ENCODE data around the gene WWOX. TPM values are rescaled to one million over a fixed set of nuclear protein-coding genes. Genes with fewer than 3 reads are reported as not detected.

WWOX gene
- total RNA-seq, 1 experiment from 2014 or later = 15.6 TPM

DNA sequence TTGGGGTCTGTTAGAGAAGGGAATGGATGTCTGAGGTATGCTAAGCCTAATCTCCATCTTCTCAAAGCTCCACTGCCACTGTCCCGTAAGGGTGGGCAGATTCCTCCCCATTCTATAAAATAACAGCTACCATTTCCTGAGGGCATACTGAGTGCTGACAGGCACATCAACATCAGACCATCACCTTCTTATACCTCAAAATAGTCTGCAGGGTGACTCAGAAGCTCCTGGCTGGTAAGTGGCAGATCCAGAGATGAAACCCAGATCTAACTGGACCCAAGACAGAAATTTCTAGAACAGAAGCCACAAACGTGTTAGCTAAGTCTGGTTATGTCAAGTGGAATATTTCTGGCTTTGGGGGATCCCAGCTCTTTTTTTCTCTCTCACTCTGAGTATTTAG lies 548.0 kb downstream of the WWOX start:
- Histone ChIP-seq H3K27ac (ENCODE audit: insufficient read length, low read depth, low read length) (no peak overlapping the region), H3K23ac (ENCODE audit: insufficient read length, low read depth, low read length) (no peak overlapping the region), H4K8ac (replicated peaks; ENCODE audit: insufficient read length, low read depth, low read length) (no peak overlapping the region), H3K4me2 (ENCODE audit: insufficient read depth, insufficient read length, low read length) (no peak overlapping the region), H2BK15ac (ENCODE audit: low read depth, low read length) (0 out of 2 replicates have a peak overlapping the region, but pooled peaks have one; percentile 24), H3K79me1 (ENCODE audit: insufficient read depth, low read depth, low read length, poor library complexity, severe bottlenecking) (no peaks in the 10 kb centered on the region), H3K9me3 (ENCODE audit: control insufficient read depth, low read depth, low read length) (no peaks in the 10 kb centered on the region), H2BK5ac (ENCODE audit: insufficient read length, low read length) (no peak overlapping the region), H4K5ac (ENCODE audit: insufficient read length, low read depth, low read length) (no peak overlapping the region), H3K4me1 (ENCODE audit: insufficient read depth, low read length) (no peaks in the 10 kb centered on the region; the same call in 1 of the 2 replicates), H2BK20ac (ENCODE audit: low read depth, low read length, poor library complexity, severe bottlenecking) (no peak overlapping the region), H2AFZ (ENCODE audit: low read length) (no peak overlapping the region), H3K79me2 (ENCODE audit: insufficient read depth, low read length) (no peaks in the 10 kb centered on the region), H3K4ac (ENCODE audit: low read depth, low read length) (no peak overlapping the region), H3T11ph (ENCODE audit: low read length) (no peak overlapping the region), H3K18ac (ENCODE audit: insufficient read length, low read depth, low read length) (no peak overlapping the region), H2BK12ac (ENCODE audit: insufficient read length, low read depth, low read length) (no peak overlapping the region), H3K14ac (ENCODE audit: insufficient read depth, low read length) (no peak overlapping the region), H2BK120ac (ENCODE audit: low read depth, low read length, poor library complexity, severe bottlenecking) (no peak overlapping the region), H3K27me3 (ENCODE audit: insufficient read depth, low read length) (no peaks in the 10 kb centered on the region; the same call in 1 of the 2 replicates), H4K91ac (ENCODE audit: insufficient read length, low read depth, low read length) (no peak overlapping the region), H3K23me2 (ENCODE audit: insufficient read length, low read depth, low read length, poor library complexity, severe bottlenecking) (no peaks in the 10 kb centered on the region), H4K20me1 (ENCODE audit: control insufficient read depth, insufficient read depth, insufficient read length) (no peaks in the 10 kb centered on the region), H3K9ac (ENCODE audit: extremely low read depth, insufficient read length, low read length) (no peak overlapping the region), H3K56ac (ENCODE audit: insufficient read length, low read depth, low read length) (no peak overlapping the region), H2AK5ac (ENCODE audit: insufficient read length, low read length) (no peak overlapping the region)
- H3K4me1 Mint-ChIP-seq = peaks cover 8 to 9% of the 10 kb centered on the region in 2 experiments
- no peak overlapping the region for H3K27ac Mint-ChIP-seq
- H3K36me3 Mint-ChIP-seq (ENCODE audit: insufficient read depth in 1 of 3, low read depth in 3 of 3) = no peaks in the 10 kb centered on the region; a peak in 1 of 7 replicates
- no peak for DNase-seq
- no peaks in the 10 kb centered on the region; a peak in 1 of 5 replicates for H3K9me3 Mint-ChIP-seq
- TF ChIP-seq, protein P1, sequence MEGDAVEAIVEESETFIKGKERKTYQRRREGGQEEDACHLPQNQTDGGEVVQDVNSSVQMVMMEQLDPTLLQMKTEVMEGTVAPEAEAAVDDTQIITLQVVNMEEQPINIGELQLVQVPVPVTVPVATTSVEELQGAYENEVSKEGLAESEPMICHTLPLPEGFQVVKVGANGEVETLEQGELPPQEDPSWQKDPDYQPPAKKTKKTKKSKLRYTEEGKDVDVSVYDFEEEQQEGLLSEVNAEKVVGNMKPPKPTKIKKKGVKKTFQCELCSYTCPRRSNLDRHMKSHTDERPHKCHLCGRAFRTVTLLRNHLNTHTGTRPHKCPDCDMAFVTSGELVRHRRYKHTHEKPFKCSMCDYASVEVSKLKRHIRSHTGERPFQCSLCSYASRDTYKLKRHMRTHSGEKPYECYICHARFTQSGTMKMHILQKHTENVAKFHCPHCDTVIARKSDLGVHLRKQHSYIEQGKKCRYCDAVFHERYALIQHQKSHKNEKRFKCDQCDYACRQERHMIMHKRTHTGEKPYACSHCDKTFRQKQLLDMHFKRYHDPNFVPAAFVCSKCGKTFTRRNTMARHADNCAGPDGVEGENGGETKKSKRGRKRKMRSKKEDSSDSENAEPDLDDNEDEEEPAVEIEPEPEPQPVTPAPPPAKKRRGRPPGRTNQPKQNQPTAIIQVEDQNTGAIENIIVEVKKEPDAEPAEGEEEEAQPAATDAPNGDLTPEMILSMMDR (conservative IDR thresholded peaks at IDR 0.05) = no peak
- no peaks in the 10 kb centered on the region for H3K27me3 Mint-ChIP-seq (ENCODE audit: low read depth)
- no peak overlapping the region for H3K4me3 Mint-ChIP-seq
- no CpG with 5 or more reads among the region's 2 CpGs for WGBS (ENCODE audit: extremely low coverage, insufficient read length, low lambda C conversion rate)
